HepG2 (cell line): ENCODE measurements around the gene NEAT1. TPM values are rescaled to one million over a fixed set of nuclear protein-coding genes. Genes with fewer than 3 reads are reported as not detected.
A peak's percentile ranks its signal among the peaks of the same experiment; 100 is the strongest.

Experiments used
- FLYWCH1 ChIP-seq: sonication (generic); formaldehyde crosslinking; IDR thresholded peaks from 2 replicates; pipeline ENCODE4 v1.8.1; 2023; ENCODE audit warnings: mild to moderate bottlenecking, missing genetic modification reagents
- IKZF1 ChIP-seq: fragments of 450-650 bp; IDR thresholded peaks from 2 replicates; pipeline ENCODE4 v1.7.1; 2016
- NR2C2 ChIP-seq: sonication (generic); formaldehyde crosslinking; IDR thresholded peaks from 2 replicates; pipeline ENCODE4 v1.4.0; 2020; ENCODE audit warnings: missing genetic modification reagents, mild to moderate bottlenecking, moderate library complexity, borderline replicate concordance
- ZBTB38 ChIP-seq: sonication (generic); formaldehyde crosslinking; IDR thresholded peaks from 2 replicates; pipeline ENCODE4 v1.5.1; 2020; ENCODE audit warnings: mild to moderate bottlenecking, missing genetic modification reagents
- ZNF343 ChIP-seq: sonication (generic); formaldehyde crosslinking; IDR thresholded peaks from 2 replicates; pipeline ENCODE4 v1.4.0; 2020; ENCODE audit warnings: mild to moderate bottlenecking, missing genetic modification reagents
- ZNF703 ChIP-seq: sonication (generic); formaldehyde crosslinking; IDR thresholded peaks from 2 replicates; pipeline ENCODE4 v1.5.1; 2020; ENCODE audit warnings: missing genetic modification reagents, mild to moderate bottlenecking, moderate library complexity, borderline replicate concordance
- ZNF777 ChIP-seq: sonication (generic); formaldehyde crosslinking; IDR thresholded peaks from 2 replicates; pipeline ENCODE4 v1.4.0; 2020; ENCODE audit warnings: missing genetic modification reagents
- ZSCAN29 ChIP-seq: sonication (generic); formaldehyde crosslinking; conservative IDR thresholded peaks from 2 replicates; pipeline ENCODE4 v1.4.0; 2020; ENCODE audit warnings: mild to moderate bottlenecking, missing genetic modification reagents
- polyA plus RNA-seq, 8 experiments: library from polyadenylated mRNA; depleted of rRNA in 3 of 8; stranded (reverse) in 7 of 8; unstranded in 1 of 8; fragments of >200 nt; fragmentation: Illumina TruSeq in 4 of 8; extraction: Trizol in 4 of 8; gene quantifications; 2 replicates each; pipeline versions ENCODE4 v1.2.1 to v1.2.3, GENCODE V29; 2011 to 2016; ENCODE audit warnings: low read depth in 4 of 8, missing spikeins in 1 of 8, mixed read lengths in 1 of 8; ENCODE audit not compliant: insufficient read depth in 1 of 8
- total RNA-seq, 5 experiments: library from RNA; depleted of rRNA; stranded (reverse); fragments of >200 nt; fragmentation: Illumina TruSeq; extraction: Trizol; gene quantifications; 2 replicates each; pipeline ENCODE4 v1.2.3, GENCODE V29; 2016; ENCODE audit warnings: low read depth in 1 of 5
- TF ChIP-seq, protein P1 (sequence below), 2 experiments: sonication (generic) in 1 of 2; formaldehyde crosslinking in 1 of 2; IDR thresholded peaks; 2 replicates each; pipeline versions ENCODE4 v1.4.0 to v1.6.1; 2016 to 2020; ENCODE audit warnings: borderline replicate concordance in 1 of 2, low read depth in 1 of 2, mild to moderate bottlenecking in 1 of 2, missing genetic modification reagents in 1 of 2
- TF ChIP-seq, protein P2 (sequence below): sonication (generic); formaldehyde crosslinking; IDR thresholded peaks from 2 replicates; pipeline ENCODE4 v1.4.0; 2020; ENCODE audit warnings: missing genetic modification reagents
- TF ChIP-seq, protein P3 (sequence below): IDR thresholded peaks from 2 replicates; pipeline ENCODE4 v1.6.1; 2016; ENCODE audit warnings: missing biosample characterization, missing genetic modification reagents, low read depth

Gene NEAT1
- total and polyA plus RNA-seq, 2 of the 13 experiments (the other 11 are each of a cell fraction or from before 2014, with no cell fraction given), result 20.5 to 41.2 TPM

DNA sequence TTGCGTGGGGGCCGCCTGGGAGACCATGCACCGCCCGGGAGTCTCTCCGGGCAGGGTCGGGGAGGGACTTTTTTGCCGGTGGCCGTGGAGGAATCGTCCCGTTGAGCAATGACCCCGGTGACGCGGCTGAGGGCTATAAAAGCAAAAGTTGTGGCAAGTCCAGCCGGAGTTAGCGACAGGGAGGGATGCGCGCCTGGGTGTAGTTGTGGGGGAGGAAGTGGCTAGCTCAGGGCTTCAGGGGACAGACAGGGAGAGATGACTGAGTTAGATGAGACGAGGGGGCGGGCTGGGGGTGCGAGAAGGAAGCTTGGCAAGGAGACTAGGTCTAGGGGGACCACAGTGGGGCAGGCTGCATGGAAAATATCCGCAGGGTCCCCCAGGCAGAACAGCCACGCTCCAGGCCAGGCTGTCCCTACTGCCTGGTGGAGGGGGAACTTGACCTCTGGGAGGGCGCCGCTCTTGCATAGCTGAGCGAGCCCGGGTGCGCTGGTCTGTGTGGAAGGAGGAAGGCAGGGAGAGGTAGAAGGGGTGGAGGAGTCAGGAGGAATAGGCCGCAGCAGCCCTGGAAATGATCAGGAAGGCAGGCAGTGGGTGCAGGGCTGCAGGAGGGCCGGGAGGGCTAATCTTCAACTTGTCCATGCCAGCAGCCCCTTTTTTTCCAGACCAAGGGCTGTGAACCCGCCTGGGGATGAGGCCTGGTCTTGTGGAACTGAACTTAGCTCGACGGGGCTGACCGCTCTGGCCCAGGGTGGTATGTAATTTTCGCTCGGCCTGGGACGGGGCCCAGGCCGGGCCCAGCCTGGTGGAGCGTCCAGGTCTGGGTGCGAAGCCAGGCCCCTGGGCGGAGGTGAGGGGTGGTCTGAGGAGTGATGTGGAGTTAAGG, at the start of gene NEAT1 (continued):
- TF ChIP-seq, protein P1, sequence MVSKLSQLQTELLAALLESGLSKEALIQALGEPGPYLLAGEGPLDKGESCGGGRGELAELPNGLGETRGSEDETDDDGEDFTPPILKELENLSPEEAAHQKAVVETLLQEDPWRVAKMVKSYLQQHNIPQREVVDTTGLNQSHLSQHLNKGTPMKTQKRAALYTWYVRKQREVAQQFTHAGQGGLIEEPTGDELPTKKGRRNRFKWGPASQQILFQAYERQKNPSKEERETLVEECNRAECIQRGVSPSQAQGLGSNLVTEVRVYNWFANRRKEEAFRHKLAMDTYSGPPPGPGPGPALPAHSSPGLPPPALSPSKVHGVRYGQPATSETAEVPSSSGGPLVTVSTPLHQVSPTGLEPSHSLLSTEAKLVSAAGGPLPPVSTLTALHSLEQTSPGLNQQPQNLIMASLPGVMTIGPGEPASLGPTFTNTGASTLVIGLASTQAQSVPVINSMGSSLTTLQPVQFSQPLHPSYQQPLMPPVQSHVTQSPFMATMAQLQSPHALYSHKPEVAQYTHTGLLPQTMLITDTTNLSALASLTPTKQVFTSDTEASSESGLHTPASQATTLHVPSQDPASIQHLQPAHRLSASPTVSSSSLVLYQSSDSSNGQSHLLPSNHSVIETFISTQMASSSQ (IDR thresholded peaks at IDR 0.05; ENCODE audit: low read depth), result peak; percentile 41; the same call in 1 of the 2 replicates
- TF ChIP-seq, protein P1 (CRISPR knock-in tag; IDR thresholded peaks at IDR 0.05; ENCODE audit: borderline replicate concordance), result peak; percentile 25; the same call in 1 of the 2 replicates
- TF ChIP-seq, protein P2, sequence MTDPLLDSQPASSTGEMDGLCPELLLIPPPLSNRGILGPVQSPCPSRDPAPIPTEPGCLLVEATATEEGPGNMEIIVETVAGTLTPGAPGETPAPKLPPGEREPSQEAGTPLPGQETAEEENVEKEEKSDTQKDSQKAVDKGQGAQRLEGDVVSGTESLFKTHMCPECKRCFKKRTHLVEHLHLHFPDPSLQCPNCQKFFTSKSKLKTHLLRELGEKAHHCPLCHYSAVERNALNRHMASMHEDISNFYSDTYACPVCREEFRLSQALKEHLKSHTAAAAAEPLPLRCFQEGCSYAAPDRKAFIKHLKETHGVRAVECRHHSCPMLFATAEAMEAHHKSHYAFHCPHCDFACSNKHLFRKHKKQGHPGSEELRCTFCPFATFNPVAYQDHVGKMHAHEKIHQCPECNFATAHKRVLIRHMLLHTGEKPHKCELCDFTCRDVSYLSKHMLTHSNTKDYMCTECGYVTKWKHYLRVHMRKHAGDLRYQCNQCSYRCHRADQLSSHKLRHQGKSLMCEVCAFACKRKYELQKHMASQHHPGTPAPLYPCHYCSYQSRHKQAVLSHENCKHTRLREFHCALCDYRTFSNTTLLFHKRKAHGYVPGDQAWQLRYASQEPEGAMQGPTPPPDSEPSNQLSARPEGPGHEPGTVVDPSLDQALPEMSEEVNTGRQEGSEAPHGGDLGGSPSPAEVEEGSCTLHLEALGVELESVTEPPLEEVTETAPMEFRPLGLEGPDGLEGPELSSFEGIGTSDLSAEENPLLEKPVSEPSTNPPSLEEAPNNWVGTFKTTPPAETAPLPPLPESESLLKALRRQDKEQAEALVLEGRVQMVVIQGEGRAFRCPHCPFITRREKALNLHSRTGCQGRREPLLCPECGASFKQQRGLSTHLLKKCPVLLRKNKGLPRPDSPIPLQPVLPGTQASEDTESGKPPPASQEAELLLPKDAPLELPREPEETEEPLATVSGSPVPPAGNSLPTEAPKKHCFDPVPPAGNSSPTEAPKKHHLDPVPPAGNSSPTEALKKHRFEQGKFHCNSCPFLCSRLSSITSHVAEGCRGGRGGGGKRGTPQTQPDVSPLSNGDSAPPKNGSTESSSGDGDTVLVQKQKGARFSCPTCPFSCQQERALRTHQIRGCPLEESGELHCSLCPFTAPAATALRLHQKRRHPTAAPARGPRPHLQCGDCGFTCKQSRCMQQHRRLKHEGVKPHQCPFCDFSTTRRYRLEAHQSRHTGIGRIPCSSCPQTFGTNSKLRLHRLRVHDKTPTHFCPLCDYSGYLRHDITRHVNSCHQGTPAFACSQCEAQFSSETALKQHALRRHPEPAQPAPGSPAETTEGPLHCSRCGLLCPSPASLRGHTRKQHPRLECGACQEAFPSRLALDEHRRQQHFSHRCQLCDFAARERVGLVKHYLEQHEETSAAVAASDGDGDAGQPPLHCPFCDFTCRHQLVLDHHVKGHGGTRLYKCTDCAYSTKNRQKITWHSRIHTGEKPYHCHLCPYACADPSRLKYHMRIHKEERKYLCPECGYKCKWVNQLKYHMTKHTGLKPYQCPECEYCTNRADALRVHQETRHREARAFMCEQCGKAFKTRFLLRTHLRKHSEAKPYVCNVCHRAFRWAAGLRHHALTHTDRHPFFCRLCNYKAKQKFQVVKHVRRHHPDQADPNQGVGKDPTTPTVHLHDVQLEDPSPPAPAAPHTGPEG (CRISPR knock-in tag), result peak; percentile 84
- TF ChIP-seq NR2C2 (CRISPR knock-in tag), result peak; percentile 95
- TF ChIP-seq, protein P3, sequence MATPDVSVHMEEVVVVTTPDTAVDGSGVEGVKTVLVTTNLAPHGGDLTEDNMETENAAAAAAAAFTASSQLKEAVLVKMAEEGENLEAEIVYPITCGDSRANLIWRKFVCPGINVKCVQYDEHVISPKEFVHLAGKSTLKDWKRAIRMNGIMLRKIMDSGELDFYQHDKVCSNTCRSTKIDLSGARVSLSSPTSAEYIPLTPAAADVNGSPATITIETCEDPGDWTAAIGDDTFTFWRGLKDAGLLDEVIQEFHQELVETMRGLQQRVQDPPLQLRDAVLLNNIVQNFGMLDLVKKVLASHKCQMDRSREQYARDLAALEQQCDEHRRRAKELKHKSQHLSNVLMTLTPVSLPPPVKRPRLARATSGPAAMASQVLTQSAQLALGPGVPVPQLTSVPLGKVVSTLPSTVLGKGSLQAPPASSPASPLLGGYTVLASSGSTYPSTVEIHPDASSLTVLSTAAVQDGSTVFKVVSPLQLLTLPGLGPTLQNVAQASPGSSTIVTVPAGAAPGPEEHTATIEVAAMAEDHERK (CRISPR knock-in tag), result no peak
- TF ChIP-seq IKZF1, result no peak
- peak; percentile 18 for TF ChIP-seq ZNF777 (CRISPR knock-in tag)
- no peak; the same call in 1 of the 2 replicates for TF ChIP-seq ZSCAN29
- peak; percentile 87 for TF ChIP-seq ZNF343
- TF ChIP-seq ZNF703 (CRISPR knock-in tag), result peak; percentile 53
- peak; percentile 62; the same call in 1 of the 2 replicates for TF ChIP-seq ZBTB38 (CRISPR knock-in tag)
- TF ChIP-seq FLYWCH1 (CRISPR knock-in tag), result peak; percentile 62; the same call in 1 of the 2 replicates
